Prostate gland (tissue), 2 donors: ENCODE data around the gene ESRRB.

Experiments
- CTCF ChIP-seq, 4 experiments: fragments of 200-600 bp in 2 of 4; fragments of 450-650 bp in 2 of 4; sonication (generic) in 2 of 4; IDR thresholded peaks; 1 replicate in 3 of 4; 2 replicates in 1 of 4; pipeline ENCODE4 v1.5.1; 2016 to 2019; ENCODE audit warnings: antibody characterized with exemption in 4 of 4, mild to moderate bottlenecking in 2 of 4, moderate library complexity in 2 of 4
- POLR2A ChIP-seq: fragments of 450-650 bp; IDR thresholded peaks from one replicate; pipeline ENCODE4 v1.6.1; 2016; ENCODE audit warnings: antibody characterized with exemption, mild to moderate bottlenecking
- POLR2AphosphoS5 ChIP-seq: sonication (generic); formaldehyde crosslinking; IDR thresholded peaks from one replicate; pipeline ENCODE4 v1.6.1; 2017; ENCODE audit warnings: antibody characterized with exemption

- TF ChIP-seq CTCF (IDR thresholded peaks at IDR 0.05) (no peak), POLR2A (no peak), POLR2AphosphoS5 (no peak)
Observed at GRCh38 chr14:76501156-76501720, 125.3 kb downstream of the ESRRB start.
